Transverse colon (tissue), 4 donors: Measurements from ENCODE around the gene CNTRL. TPM values are rescaled to one million over a fixed set of nuclear protein-coding genes. Genes with fewer than 3 reads are reported as not detected.

Source experiments
- DNase-seq: peaks from one replicate; pipeline ENCODE4 v3.0.0-alpha.2; 2019
- H3K27ac ChIP-seq, 4 donors: fragments of 200-600 bp; sonication (generic); 2 replicates each; pipeline ENCODE4 v1.5.1; 2016 to 2018; ENCODE audit warnings: inconsistent platforms in 4 of 4
- H3K27me3 ChIP-seq: fragments of 200-600 bp; sonication (generic); 2 replicates; pipeline ENCODE4 v1.5.1; 2017; ENCODE audit warnings: inconsistent platforms
- H3K36me3 ChIP-seq, 4 donors: fragments of 200-600 bp; sonication (generic); 2 replicates each; pipeline ENCODE4 v1.5.1; 2017 to 2019; ENCODE audit warnings: inconsistent platforms in 4 of 4
- H3K4me1 ChIP-seq, 4 donors: fragments of 200-600 bp; sonication (generic); 2 replicates each; pipeline ENCODE4 v1.5.1; 2017 to 2020; ENCODE audit warnings: inconsistent platforms in 4 of 4
- H3K4me3 ChIP-seq, 4 donors: fragments of 200-600 bp; sonication (generic); 1 replicate in 1 of 4; 2 replicates in 3 of 4; pipeline versions ENCODE4 v1.5.1 to v1.6.1; 2017 to 2019; ENCODE audit warnings: inconsistent platforms in 4 of 4
- H3K9me3 ChIP-seq, 2 donors: fragments of 200-600 bp; sonication (generic); 2 replicates each; pipeline ENCODE4 v1.5.1; 2017 to 2019; ENCODE audit warnings: inconsistent platforms in 2 of 2
- CTCF ChIP-seq, 5 experiments: fragments of 200-600 bp in 3 of 5; fragments of 450-650 bp in 2 of 5; sonication (generic) in 3 of 5; IDR thresholded peaks; 1 replicate in 2 of 5; 2 replicates in 3 of 5; pipeline ENCODE4 v1.5.1; 2016 to 2017; ENCODE audit warnings: antibody characterized with exemption in 5 of 5, inconsistent platforms in 3 of 5, mild to moderate bottlenecking in 2 of 5, moderate library complexity in 1 of 5
- EP300 ChIP-seq: sonication (generic); formaldehyde crosslinking; IDR thresholded peaks from one replicate; pipeline ENCODE4 v1.6.1; 2017; ENCODE audit warnings: antibody characterized with exemption, low read depth
- POLR2A ChIP-seq: fragments of 450-650 bp; IDR thresholded peaks from one replicate; pipeline ENCODE4 v1.6.1; 2016; ENCODE audit warnings: antibody characterized with exemption, mild to moderate bottlenecking, moderate library complexity
- POLR2AphosphoS5 ChIP-seq, 3 donors: sonication (generic); formaldehyde crosslinking; IDR thresholded peaks; one replicate each; pipeline ENCODE4 v1.6.1; 2016; ENCODE audit warnings: antibody characterized with exemption in 3 of 3
- WGBS, 2 donors: methylation state at CpG; one replicate each; pipeline ENCODE4 v1.1.5; 2018; ENCODE audit warnings: low coverage in 1 of 2; 5-methylcytosine and 5-hydroxymethylcytosine counted together
- in situ Hi-C, 4 donors: fragments of 200-750 bp; cut with MboI; loops; one replicate each; pipeline versions ENCODE4 v1.15.0 to v1.15.1; 2017; ENCODE audit warnings: low sequenced_read_pairs in 3 of 4, low pct_ligation_motif_present in 1 of 4, low pct_unique_long_range_greater_than_20kb in 1 of 4
- intact Hi-C: fragments of 100-400 bp; cut with DNase I; formaldehyde crosslinking; loops from one replicate; pipeline ENCODE4 v1.15.1; 2023; ENCODE audit warnings: low total_unique reads
- total RNA-seq, 4 donors: library from RNA; depleted of rRNA; stranded (reverse); fragments of >200 nt; gene quantifications; one replicate each; pipeline ENCODE4 v1.1.0, GENCODE V29; 2016

CNTRL gene
- total RNA-seq, 4 donors from 2014 or later, result 6.0 to 21.3 (median 11.2) TPM

GRCh38 chr9:121192518-121192917 lies 117.8 kb downstream of the CNTRL start:
- H3K9me3 ChIP-seq, result no peaks in the 10 kb centered on the region
- intact Hi-C loops, result no loop called here

DNA sequence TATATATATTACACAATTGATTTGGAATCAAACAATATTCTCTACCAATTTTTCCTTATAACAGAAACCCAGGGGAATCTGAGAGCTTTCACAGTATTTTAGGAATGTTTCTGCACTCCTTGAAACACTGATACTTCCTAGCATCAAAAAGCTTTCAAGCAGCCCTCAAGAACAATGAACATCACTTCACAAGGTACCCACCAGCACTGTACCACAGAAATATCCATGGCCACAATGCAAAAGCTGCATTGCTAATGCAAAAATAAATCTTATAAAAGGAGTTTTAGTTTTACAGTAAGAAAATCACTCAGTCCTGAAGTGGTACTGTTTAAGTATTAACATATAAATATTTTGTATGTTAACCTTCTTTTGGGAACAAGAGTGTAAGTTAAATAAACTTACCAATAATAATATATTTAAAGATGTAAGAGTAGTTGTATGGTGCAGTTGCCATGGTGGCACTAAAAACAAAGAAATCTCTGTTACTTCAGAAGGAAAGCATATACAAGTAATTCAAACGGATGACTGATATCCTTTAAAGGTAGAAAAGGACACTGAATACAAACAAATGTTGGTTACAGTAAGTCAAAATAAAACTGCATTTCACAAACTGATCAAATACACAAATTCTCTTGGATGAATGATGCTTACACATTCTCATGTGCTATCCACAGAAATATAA lies 118.3 kb downstream of the CNTRL start:
- Histone ChIP-seq H3K27me3 (no peaks in the 10 kb centered on the region), H3K4me1 (peaks cover 44 to 96% (median 56%) of the 10 kb centered on the region in 4 donors), H3K27ac (no peak overlapping the region), H3K9me3 (no peaks in the 10 kb centered on the region), H3K4me3 (no peak overlapping the region), H3K36me3 (no peaks in the 10 kb centered on the region)
- in situ Hi-C loops, result no loop called here
- TF ChIP-seq POLR2AphosphoS5 (IDR thresholded peaks at IDR 0.05) (no peak), EP300 (no peak), CTCF (IDR thresholded peaks at IDR 0.05) (no peak)
- 0 to 25% methylated on average over 1 of the region's 1 CpG for WGBS, 2 donors
- DNase-seq, result no peak
- intact Hi-C loops, result no loop called here

More at GRCh38 chr9:121192518-121192917, 117.8 kb downstream of the CNTRL start:
- WGBS, 2 donors, result 42 to 50% methylated on average over 1 of the region's 1 CpG
- H3K4me3 ChIP-seq, result no peak overlapping the region
- H3K4me1 ChIP-seq, result peaks cover 39 to 96% (median 52%) of the 10 kb centered on the region in 4 donors
- no peaks in the 10 kb centered on the region for H3K36me3 ChIP-seq
- DNase-seq, result no peak
- in situ Hi-C loops, result no loop called here
- no peaks in the 10 kb centered on the region for H3K27me3 ChIP-seq
- no peak overlapping the region for H3K27ac ChIP-seq
- TF ChIP-seq EP300 (no peak), POLR2A (no peak), CTCF (IDR thresholded peaks at IDR 0.05) (no peak), POLR2AphosphoS5 (IDR thresholded peaks at IDR 0.05) (no peak)

DNA sequence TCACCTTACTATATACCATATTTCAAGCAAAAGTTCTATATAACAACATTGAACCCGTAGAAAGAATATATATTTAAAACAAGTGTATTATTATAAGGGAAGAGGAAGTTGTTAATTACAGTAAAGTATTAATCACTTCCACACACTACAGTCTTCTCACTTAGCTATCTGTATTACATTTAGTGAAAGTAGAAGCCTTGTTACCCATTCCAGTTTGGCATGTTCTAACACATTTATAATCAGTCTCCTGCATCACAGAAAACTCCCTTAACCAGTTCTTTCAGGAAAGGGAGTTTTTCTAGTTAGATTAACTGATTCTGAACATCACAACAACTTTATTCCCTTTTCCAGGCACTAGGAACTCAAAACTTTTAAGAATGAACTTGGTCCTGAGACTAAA lies 120.0 kb downstream of the CNTRL start:
- H3K36me3 ChIP-seq, result no peaks in the 10 kb centered on the region
- WGBS, 2 donors, result 8 to 24% methylated on average over 1 of the region's 1 CpG
- H3K27ac ChIP-seq, result no peak overlapping the region
- H3K4me1 ChIP-seq, result peaks cover 59 to 96% (median 66%) of the 10 kb centered on the region in 4 donors
- no peak overlapping the region for H3K4me3 ChIP-seq
- TF ChIP-seq POLR2AphosphoS5 (IDR thresholded peaks at IDR 0.05), result no peak
- no peak for TF ChIP-seq POLR2A
- no peak for TF ChIP-seq EP300
- no peak for TF ChIP-seq CTCF (IDR thresholded peaks at IDR 0.05)
- no peaks in the 10 kb centered on the region for H3K9me3 ChIP-seq
- intact Hi-C loops (no loop called here), in situ Hi-C loops (no loop called here)
- DNase-seq, result no peak
- no peaks in the 10 kb centered on the region for H3K27me3 ChIP-seq

DNA sequence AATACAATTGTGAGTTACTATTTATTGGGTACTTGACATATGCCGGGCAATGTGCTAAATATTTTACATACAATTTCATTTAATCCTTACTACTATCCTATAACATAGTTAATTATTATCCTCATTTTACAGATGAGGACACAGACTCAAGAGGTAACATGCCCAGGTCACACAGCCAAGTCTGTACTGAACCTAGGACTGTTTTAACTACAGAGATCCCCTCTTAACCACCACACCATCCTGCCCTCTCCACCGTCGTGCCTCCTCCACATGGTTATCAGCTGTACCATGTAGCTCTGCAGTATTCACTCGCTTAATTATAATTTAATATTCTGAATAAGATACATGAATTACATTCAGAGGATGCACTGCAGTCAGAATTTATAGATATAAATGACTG lies 121.6 kb downstream of the CNTRL start:
- H3K27ac ChIP-seq, result no peak overlapping the region
- in situ Hi-C loops, result no loop called here
- intact Hi-C loops, result no loop called here
- 28 to 41% methylated on average over 4 of the region's 4 CpGs for WGBS, 2 donors
- no peaks in the 10 kb centered on the region for H3K36me3 ChIP-seq
- TF ChIP-seq EP300, result no peak
- TF ChIP-seq POLR2A, result no peak
- TF ChIP-seq POLR2AphosphoS5 (IDR thresholded peaks at IDR 0.05), result no peak
- TF ChIP-seq CTCF (IDR thresholded peaks at IDR 0.05), result no peak
- no peaks in the 10 kb centered on the region for H3K9me3 ChIP-seq
- no peak for DNase-seq
- H3K4me3 ChIP-seq, result no peak overlapping the region
- no peaks in the 10 kb centered on the region for H3K27me3 ChIP-seq
- peaks cover 60 to 91% (median 71%) of the 10 kb centered on the region in 4 donors for H3K4me1 ChIP-seq
